Effector memory CD8-positive, alpha-beta T cell (primary cell): ENCODE results near the gene IL22RA2.

Source experiments
- ATAC-seq: fragments of 150-1000 bp; cut with Tn5 transposase; replicated peaks from 2 replicates; pipeline ENCODE4 v1.10.0; 2021; ENCODE audit warnings: mild to moderate bottlenecking, moderate library complexity
- DNase-seq, 3 experiments: peaks; one replicate each; pipeline ENCODE4 v3.0.0; 2021
- H3K27ac Mint-ChIP-seq, 2 donors: one replicate each; pipeline ENCODE4 v1.8.0; 2022; ENCODE audit warnings: mild to moderate bottlenecking in 2 of 2, mixed read lengths in 2 of 2, moderate library complexity in 2 of 2
- H3K27me3 Mint-ChIP-seq, 2 donors: one replicate each; pipeline ENCODE4 v1.8.0; 2022; ENCODE audit warnings: mixed read lengths in 2 of 2
- H3K36me3 Mint-ChIP-seq: one replicate; pipeline ENCODE4 v1.8.0; 2022; ENCODE audit warnings: mild to moderate bottlenecking, moderate library complexity, mixed read lengths; ENCODE audit not compliant: insufficient read depth
- H3K4me1 Mint-ChIP-seq, 2 donors: one replicate each; pipeline ENCODE4 v1.8.0; 2022; ENCODE audit warnings: low read depth in 2 of 2, mixed read lengths in 2 of 2
- H3K4me3 Mint-ChIP-seq, 2 donors: one replicate each; pipeline ENCODE4 v1.8.0; 2022; ENCODE audit warnings: mild to moderate bottlenecking in 2 of 2, mixed read lengths in 2 of 2, moderate library complexity in 2 of 2
- H3K9me3 Mint-ChIP-seq, 2 donors: one replicate each; pipeline ENCODE4 v1.8.0; 2022; ENCODE audit warnings: mixed read lengths in 2 of 2

The IL22RA2 gene

GRCh38 chr6:137150072-137150471 lies 23.4 kb downstream of the IL22RA2 start:
- no peaks in the 10 kb centered on the region for H3K27me3 Mint-ChIP-seq
- no peaks in the 10 kb centered on the region for H3K9me3 Mint-ChIP-seq
- DNase-seq (no peak), ATAC-seq (no peak)
- no peaks in the 10 kb centered on the region for H3K36me3 Mint-ChIP-seq
- H3K4me1 Mint-ChIP-seq: peaks cover 0 to 7% of the 10 kb centered on the region in 2 donors
- H3K4me3 Mint-ChIP-seq: no peak overlapping the region
- no peak overlapping the region for H3K27ac Mint-ChIP-seq

DNA sequence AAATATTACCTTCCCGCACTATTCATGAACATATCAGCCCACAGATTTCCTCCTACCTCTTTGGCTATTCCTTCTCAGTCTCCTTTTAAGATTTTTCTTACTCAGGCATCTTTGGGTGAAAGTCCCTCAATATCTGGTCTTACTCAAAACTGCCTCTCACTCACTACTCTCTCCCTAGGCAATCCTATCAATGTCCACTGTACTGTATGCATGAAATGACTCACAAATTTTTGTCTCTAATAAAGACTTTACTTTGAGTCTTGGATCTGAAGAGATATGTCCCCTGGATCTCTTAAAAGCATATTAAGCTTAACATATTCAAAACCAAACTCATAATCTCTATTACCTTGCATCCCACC lies 24.4 kb downstream of the IL22RA2 start:
- Mint-ChIP-seq H3K27me3 (no peaks in the 10 kb centered on the region), H3K4me1 (peaks cover 0 to 4% of the 10 kb centered on the region in 2 donors), H3K27ac (no peak overlapping the region), H3K36me3 (no peaks in the 10 kb centered on the region), H3K9me3 (no peaks in the 10 kb centered on the region), H3K4me3 (no peak overlapping the region)
- DNase-seq (no peak), ATAC-seq (no peak)

GRCh38 chr6:137148306-137149034 lies 25.0 kb downstream of the IL22RA2 start:
- H3K4me1 Mint-ChIP-seq: peaks cover 0 to under 1% of the 10 kb centered on the region in 2 donors
- H3K4me3 Mint-ChIP-seq: no peak overlapping the region
- no peaks in the 10 kb centered on the region for H3K9me3 Mint-ChIP-seq
- no peaks in the 10 kb centered on the region for H3K27me3 Mint-ChIP-seq
- H3K36me3 Mint-ChIP-seq: no peaks in the 10 kb centered on the region
- no peak overlapping the region for H3K27ac Mint-ChIP-seq
- DNase-seq (no peak), ATAC-seq (no peak)

- H3K9me3 Mint-ChIP-seq: no peaks in the 10 kb centered on the region
Measured at GRCh38 chr6:137147195-137147594, 26.2 kb downstream of the IL22RA2 start.

GRCh38 chr6:137146206-137146605 lies 27.2 kb downstream of the IL22RA2 start:
- Mint-ChIP-seq H3K4me3 (no peak overlapping the region), H3K27ac (no peak overlapping the region), H3K9me3 (no peaks in the 10 kb centered on the region), H3K27me3 (no peaks in the 10 kb centered on the region), H3K36me3 (no peaks in the 10 kb centered on the region), H3K4me1 (no peaks in the 10 kb centered on the region)
- ATAC-seq: no peak
- DNase-seq: no peak

More at GRCh38 chr6:137147195-137147594, 26.2 kb downstream of the IL22RA2 start:
- no peak for ATAC-seq
- H3K4me3 Mint-ChIP-seq: no peak overlapping the region
- no peaks in the 10 kb centered on the region for H3K27me3 Mint-ChIP-seq
- no peaks in the 10 kb centered on the region for H3K36me3 Mint-ChIP-seq
- H3K27ac Mint-ChIP-seq: no peak overlapping the region
- no peak for DNase-seq
- H3K4me1 Mint-ChIP-seq: no peaks in the 10 kb centered on the region

DNA sequence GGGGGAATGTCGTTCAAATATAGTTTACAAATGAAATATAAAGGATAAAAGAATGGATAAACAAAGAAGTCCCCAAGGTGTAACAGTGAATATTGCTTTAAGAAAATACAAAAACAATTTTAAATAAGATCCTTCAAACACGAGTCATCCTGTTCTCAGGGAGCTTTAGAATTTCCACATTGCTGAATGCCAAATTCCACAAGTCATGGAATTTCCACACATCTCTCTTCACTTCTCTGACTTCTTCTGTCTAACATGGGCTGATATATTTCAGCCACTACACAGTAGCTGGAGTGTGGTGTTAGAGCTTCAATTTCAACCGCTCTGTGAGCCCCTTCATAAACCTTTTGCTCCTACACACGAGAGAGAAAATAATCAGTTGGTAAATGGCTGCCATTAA lies 28.0 kb downstream of the IL22RA2 start:
- Mint-ChIP-seq H3K27ac (no peak overlapping the region), H3K4me1 (no peaks in the 10 kb centered on the region), H3K36me3 (no peaks in the 10 kb centered on the region), H3K27me3 (no peaks in the 10 kb centered on the region), H3K4me3 (no peak overlapping the region), H3K9me3 (no peaks in the 10 kb centered on the region)
- DNase-seq: no peak
- ATAC-seq: no peak

DNA sequence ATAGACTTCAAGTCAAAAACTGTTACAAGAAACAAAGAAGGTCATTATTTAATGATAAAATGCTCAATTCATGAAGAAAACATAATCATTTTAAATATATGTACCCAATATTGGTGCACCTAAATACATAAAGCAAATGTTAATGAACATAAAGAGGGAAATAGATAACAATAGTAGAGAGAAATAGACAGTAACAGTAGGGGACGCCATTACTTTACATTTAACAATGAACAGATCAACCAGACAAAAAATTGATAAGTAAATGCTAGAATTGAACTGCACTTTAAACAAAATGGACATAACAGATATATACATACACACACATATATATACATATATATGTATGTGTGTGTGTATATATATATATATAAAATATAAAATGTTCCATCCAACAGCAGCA lies 37.4 kb downstream of the IL22RA2 start:
- H3K4me1 Mint-ChIP-seq: peaks cover 0 to 4% of the 10 kb centered on the region in 2 donors
- H3K9me3 Mint-ChIP-seq: no peaks in the 10 kb centered on the region
- peaks cover 10 to 15% of the 10 kb centered on the region in 2 donors for H3K27me3 Mint-ChIP-seq
- DNase-seq (no peak), ATAC-seq (no peak)
- H3K4me3 Mint-ChIP-seq: no peak overlapping the region
- no peaks in the 10 kb centered on the region for H3K36me3 Mint-ChIP-seq
- no peak overlapping the region for H3K27ac Mint-ChIP-seq

DNA sequence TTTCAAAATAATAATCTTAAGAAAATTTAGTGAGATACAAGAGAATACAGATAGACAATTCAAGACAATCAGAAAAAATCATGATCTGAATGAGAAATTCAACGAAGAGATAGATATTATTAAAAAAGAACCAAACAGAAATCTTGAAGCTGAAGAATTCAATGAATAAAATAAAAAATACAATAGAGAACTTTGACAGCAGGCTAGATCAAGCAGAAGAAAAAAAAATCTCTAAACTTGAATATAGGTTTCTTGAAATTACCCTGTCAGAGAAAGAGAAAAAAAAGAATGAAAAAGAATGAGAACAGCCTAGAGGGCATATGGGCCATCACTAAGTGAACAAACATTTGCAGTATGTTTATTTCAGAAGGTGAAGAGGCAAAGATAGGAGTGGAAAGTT lies 39.0 kb downstream of the IL22RA2 start:
- no peak for DNase-seq
- H3K27ac Mint-ChIP-seq: no peak overlapping the region
- H3K36me3 Mint-ChIP-seq: no peaks in the 10 kb centered on the region
- H3K9me3 Mint-ChIP-seq: no peaks in the 10 kb centered on the region
- H3K4me3 Mint-ChIP-seq: no peak overlapping the region
- H3K4me1 Mint-ChIP-seq: peaks cover 0 to 4% of the 10 kb centered on the region in 2 donors
- H3K27me3 Mint-ChIP-seq: peaks cover 11 to 16% of the 10 kb centered on the region in 2 donors
- no peak for ATAC-seq

- Mint-ChIP-seq H3K9me3 (no peaks in the 10 kb centered on the region), H3K4me3 (no peak overlapping the region), H3K27me3 (peaks cover 11 to 16% of the 10 kb centered on the region in 2 donors)
Measured at GRCh38 chr6:137133122-137133521, 40.3 kb downstream of the IL22RA2 start.

DNA sequence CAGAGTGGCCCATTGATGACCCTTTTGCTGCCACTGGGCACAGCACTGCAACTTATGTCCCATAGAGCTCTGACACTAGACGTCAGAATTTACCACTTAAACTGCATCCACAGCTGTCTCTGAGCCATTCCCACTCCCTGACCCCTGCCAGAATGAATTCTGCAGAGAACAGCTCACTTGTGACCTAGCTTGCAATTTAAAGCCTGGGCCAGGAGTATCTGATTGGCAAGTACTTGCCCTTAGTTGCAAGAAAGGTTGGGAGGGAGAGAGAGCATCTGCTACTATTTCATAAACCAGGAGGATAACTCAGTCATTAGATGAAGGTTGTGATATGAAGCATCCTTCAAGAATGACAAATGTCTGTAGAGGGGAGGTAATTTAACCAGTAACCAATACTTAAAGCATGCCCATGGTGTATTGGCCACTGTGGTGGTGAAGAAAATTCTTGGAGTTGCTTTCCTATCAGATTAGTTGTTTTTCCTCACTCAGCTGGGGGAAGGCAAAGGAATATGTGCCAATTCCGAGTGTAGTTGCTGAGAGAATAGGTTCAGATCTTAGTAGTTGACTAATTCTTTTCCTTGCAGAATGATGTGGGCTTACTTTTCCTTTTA lies 46.5 kb downstream of the IL22RA2 start:
- H3K27me3 Mint-ChIP-seq: peaks cover 8 to 10% of the 10 kb centered on the region in 2 donors
- H3K4me3 Mint-ChIP-seq: no peak overlapping the region
- H3K4me1 Mint-ChIP-seq: peaks cover 0 to 4% of the 10 kb centered on the region in 2 donors
- no peak overlapping the region for H3K27ac Mint-ChIP-seq
- H3K9me3 Mint-ChIP-seq: no peaks in the 10 kb centered on the region
- ATAC-seq (no peak), DNase-seq (no peak)
- no peaks in the 10 kb centered on the region for H3K36me3 Mint-ChIP-seq

More at GRCh38 chr6:137133122-137133521, 40.3 kb downstream of the IL22RA2 start:
- ATAC-seq (no peak), DNase-seq (no peak)
- Mint-ChIP-seq H3K27ac (no peak overlapping the region), H3K36me3 (no peaks in the 10 kb centered on the region), H3K4me1 (peaks cover 0 to 4% of the 10 kb centered on the region in 2 donors)

GRCh38 chr6:137123078-137123477 lies 50.4 kb downstream of the IL22RA2 start:
- no peak for DNase-seq
- Mint-ChIP-seq H3K4me3 (no peak overlapping the region), H3K36me3 (no peaks in the 10 kb centered on the region), H3K9me3 (no peaks in the 10 kb centered on the region), H3K4me1 (peaks cover 4 to 10% of the 10 kb centered on the region in 2 donors), H3K27ac (no peak overlapping the region), H3K27me3 (no peaks in the 10 kb centered on the region)
- ATAC-seq: no peak

DNA sequence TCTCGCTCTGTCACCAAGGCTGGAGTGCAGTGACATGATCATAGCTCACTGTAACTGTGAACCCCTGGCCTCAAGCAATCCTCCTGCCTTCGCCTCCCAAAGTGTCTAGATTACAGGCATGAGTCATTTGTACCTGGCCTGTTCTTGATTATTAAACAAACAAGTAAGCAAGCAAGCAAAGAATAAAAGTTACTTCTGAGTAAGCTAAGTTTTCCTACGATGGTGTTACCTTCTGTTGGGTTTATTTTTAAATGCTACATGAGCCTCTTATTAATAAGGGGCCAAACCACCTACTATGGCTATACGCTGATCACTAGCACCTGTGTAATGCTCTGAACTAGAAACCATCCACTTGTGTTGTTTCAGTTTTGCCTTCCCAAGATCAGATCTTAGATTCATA lies 50.8 kb downstream of the IL22RA2 start:
- H3K4me1 Mint-ChIP-seq: peaks cover 4 to 10% of the 10 kb centered on the region in 2 donors
- ATAC-seq (no peak), DNase-seq (no peak)
- H3K36me3 Mint-ChIP-seq: no peaks in the 10 kb centered on the region
- no peaks in the 10 kb centered on the region for H3K9me3 Mint-ChIP-seq
- H3K4me3 Mint-ChIP-seq: no peak overlapping the region
- H3K27me3 Mint-ChIP-seq: no peaks in the 10 kb centered on the region
- peak overlapping the region in 1 of 2 donors; percentile 3 for H3K27ac Mint-ChIP-seq

DNA sequence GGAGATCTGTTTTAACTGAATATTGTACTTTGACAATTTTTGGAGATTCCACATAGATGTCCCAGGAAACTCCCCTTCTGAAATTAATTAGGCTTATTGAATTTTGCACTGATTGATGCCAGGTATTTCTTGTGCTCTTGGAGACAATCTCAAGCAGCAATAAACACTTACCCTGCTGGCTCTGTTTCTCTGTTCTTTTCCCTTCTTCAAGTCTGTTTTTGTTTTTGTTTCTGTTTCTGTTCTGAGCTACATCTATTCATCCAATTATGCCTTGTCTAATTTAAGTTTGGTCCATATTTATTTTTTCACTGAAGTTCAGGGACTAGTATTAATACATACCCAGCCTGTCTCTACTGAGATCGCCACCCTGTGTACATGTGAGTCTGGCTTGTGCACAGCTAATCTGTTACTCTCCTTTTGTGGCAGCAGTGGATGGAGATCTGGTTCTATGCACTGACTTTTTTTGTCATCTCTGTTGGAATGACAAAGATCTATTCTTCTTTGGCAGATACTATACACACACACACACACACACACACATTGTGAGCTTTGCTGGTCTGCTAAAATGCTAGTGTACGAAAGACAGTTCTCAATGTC lies 51.9 kb downstream of the IL22RA2 start:
- Mint-ChIP-seq H3K4me1 (peaks cover 4 to 8% of the 10 kb centered on the region in 2 donors), H3K4me3 (peak overlapping the region in 1 of 2 donors; percentile 27), H3K36me3 (no peaks in the 10 kb centered on the region), H3K9me3 (no peaks in the 10 kb centered on the region), H3K27ac (peak overlapping the region; percentile 3 to 27), H3K27me3 (no peaks in the 10 kb centered on the region)
- peak; percentile 27 for ATAC-seq
- DNase-seq: no peak

GRCh38 chr6:137120748-137121147 lies 52.7 kb downstream of the IL22RA2 start:
- H3K9me3 Mint-ChIP-seq: no peaks in the 10 kb centered on the region
- H3K27ac Mint-ChIP-seq: peak overlapping the region in 1 of 2 donors; percentile 27
- DNase-seq (no peak), ATAC-seq (no peak)
- H3K36me3 Mint-ChIP-seq: no peaks in the 10 kb centered on the region
- no peak overlapping the region for H3K4me3 Mint-ChIP-seq
- no peaks in the 10 kb centered on the region for H3K27me3 Mint-ChIP-seq
- H3K4me1 Mint-ChIP-seq: peaks cover 4 to 8% of the 10 kb centered on the region in 2 donors
